Ovary (tissue), 9 donors: ENCODE measurements around the gene GUCY1A1. TPM values are rescaled to one million over a fixed set of nuclear protein-coding genes. Genes with fewer than 3 reads are reported as not detected.

Experiments used
- DNase-seq, 5 donors: peaks; one replicate each; pipeline ENCODE4 v3.0.0-alpha.2; 2019 to 2020
- H3K27ac ChIP-seq, 2 donors: fragments of 200-600 bp; one replicate each; pipeline versions ENCODE4 v1.5.1 to v1.8.0; 2019 to 2022
- H3K27me3 ChIP-seq: fragments of 200-600 bp; one replicate; pipeline ENCODE4 v1.8.0; 2022
- H3K36me3 ChIP-seq: fragments of 200-600 bp; sonication (generic); one replicate; pipeline ENCODE4 v1.5.1; 2019
- H3K4me1 ChIP-seq: one replicate; pipeline ENCODE4 v1.8.1; 2013; ENCODE audit warnings: mild to moderate bottlenecking, moderate library complexity; ENCODE audit not compliant: insufficient read depth
- H3K4me3 ChIP-seq: fragments of 200-600 bp; sonication (generic); one replicate; pipeline ENCODE4 v1.5.1; 2017
- H3K9me3 ChIP-seq, 2 donors: fragments of 200-600 bp in 1 of 2; sonication (generic) in 1 of 2; one replicate each; pipeline versions ENCODE4 v1.5.1 to v1.8.1; 2013 to 2019; ENCODE audit warnings: mild to moderate bottlenecking in 1 of 2, moderate library complexity in 1 of 2
- EP300 ChIP-seq: sonication (generic); formaldehyde crosslinking; IDR thresholded peaks from one replicate; pipeline ENCODE4 v1.6.1; 2017; ENCODE audit warnings: antibody characterized with exemption
- POLR2A ChIP-seq: fragments of 450-650 bp; IDR thresholded peaks from one replicate; pipeline ENCODE4 v1.6.1; 2017; ENCODE audit warnings: antibody characterized with exemption, mild to moderate bottlenecking, moderate library complexity
- WGBS, 3 donors: extraction: QIAGEN DNeasy Blood & Tissue Kit in 1 of 3; methylation state at CpG; one replicate each; pipeline versions ENCODE4 v1.1.5 to v1.1.7; 2013 to 2017; 5-methylcytosine and 5-hydroxymethylcytosine counted together
- intact Hi-C, 4 donors: fragments of 100-400 bp; cut with DNase I; formaldehyde crosslinking; loops; one replicate each; pipeline versions ENCODE4 v1.11.0 to v1.15.1; 2022 to 2023
- polyA plus RNA-seq, 2 donors: library from polyadenylated mRNA; stranded (reverse); fragments of 200-250 nt in 1 of 2; fragments of 350-450 nt in 1 of 2; fragmentation: Illumina TruSeq in 1 of 2; extraction: RNeasy Lipid Tissue Mini Kit (QIAGEN cat#74804) in 1 of 2; gene quantifications; one replicate each; pipeline ENCODE4 v1.2.3, GENCODE V29; 2013 to 2014
- total RNA-seq, 7 donors: library from RNA; depleted of rRNA in 2 of 7; stranded (reverse); fragments of >200 nt in 2 of 7; fragmentation: NEBNext Ultra II Directional in 3 of 7; extraction: Animal tissue kit (Norgen Biotek cat#: 25700) in 3 of 7; gene quantifications; one replicate each; pipeline versions ENCODE4 v1.1.0 to v1.2.4, GENCODE V29; 2016 to 2023
- TF ChIP-seq, protein P1 (sequence below), 3 donors: fragments of 450-650 bp in 2 of 3; fragments of 200-600 bp in 1 of 3; IDR thresholded peaks; one replicate each; pipeline versions ENCODE4 v1.5.1 to v1.8.0; 2016 to 2022; ENCODE audit warnings: antibody characterized with exemption in 3 of 3, mild to moderate bottlenecking in 1 of 3
- donor health status: DM: no; HTN: no; CAD: no; lungs with moderate emphysema.
- donor health status: DM: no; HTN: no; CAD: no.
- donor health status: Bipolar disorder and iron deficiency.
- donor health status: DM: yes; HTN: yes; CAD: no.
- donor health status: DM: no; HTN: no; CAD: no.
- donor health status: DM: yes; HTN: yes; CAD: no.

The GUCY1A1 gene
- total and polyA plus RNA-seq, 9 donors = 3.0 to 26.9 (median 6.4) TPM

DNA sequence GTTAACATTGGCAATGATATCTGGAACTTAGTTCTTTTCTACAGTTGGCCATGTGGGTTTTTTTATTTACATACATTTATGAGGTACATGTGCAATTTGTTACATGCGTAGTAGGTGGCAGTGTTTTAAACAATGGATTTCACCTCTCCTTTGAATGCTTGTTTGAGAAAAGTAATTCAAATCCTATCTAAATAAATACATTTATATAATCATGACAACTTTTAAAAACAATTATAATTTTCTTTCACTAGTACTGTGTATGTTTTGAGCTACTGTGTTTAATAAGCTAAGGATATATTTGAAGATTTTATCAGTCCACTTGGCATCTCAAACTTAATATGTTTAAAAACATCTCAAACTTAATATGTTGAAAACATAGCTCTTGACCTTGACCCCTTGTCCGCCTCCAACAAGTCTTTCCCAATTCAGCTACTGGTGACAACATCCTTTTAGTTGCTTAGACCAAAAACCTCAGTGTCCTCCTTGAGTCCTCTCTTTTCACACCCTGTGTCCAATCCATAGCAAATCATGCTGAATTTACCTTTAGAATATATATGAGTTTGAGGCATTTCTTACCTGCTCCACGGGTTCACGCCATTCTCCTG, 106.7 kb downstream of the GUCY1A1 start:
- no peak overlapping the region for H3K27ac ChIP-seq
- no peak for TF ChIP-seq POLR2A
- TF ChIP-seq EP300 = no peak
- TF ChIP-seq, protein P1, sequence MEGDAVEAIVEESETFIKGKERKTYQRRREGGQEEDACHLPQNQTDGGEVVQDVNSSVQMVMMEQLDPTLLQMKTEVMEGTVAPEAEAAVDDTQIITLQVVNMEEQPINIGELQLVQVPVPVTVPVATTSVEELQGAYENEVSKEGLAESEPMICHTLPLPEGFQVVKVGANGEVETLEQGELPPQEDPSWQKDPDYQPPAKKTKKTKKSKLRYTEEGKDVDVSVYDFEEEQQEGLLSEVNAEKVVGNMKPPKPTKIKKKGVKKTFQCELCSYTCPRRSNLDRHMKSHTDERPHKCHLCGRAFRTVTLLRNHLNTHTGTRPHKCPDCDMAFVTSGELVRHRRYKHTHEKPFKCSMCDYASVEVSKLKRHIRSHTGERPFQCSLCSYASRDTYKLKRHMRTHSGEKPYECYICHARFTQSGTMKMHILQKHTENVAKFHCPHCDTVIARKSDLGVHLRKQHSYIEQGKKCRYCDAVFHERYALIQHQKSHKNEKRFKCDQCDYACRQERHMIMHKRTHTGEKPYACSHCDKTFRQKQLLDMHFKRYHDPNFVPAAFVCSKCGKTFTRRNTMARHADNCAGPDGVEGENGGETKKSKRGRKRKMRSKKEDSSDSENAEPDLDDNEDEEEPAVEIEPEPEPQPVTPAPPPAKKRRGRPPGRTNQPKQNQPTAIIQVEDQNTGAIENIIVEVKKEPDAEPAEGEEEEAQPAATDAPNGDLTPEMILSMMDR (IDR thresholded peaks at IDR 0.05) = no peak
- no peaks in the 10 kb centered on the region for H3K4me1 ChIP-seq
- intact Hi-C loops = no loop called here
- no peak overlapping the region for H3K4me3 ChIP-seq
- H3K36me3 ChIP-seq = no peaks in the 10 kb centered on the region
- no peaks in the 10 kb centered on the region for H3K27me3 ChIP-seq
- no peaks in the 10 kb centered on the region for H3K9me3 ChIP-seq
- DNase-seq = no peak
- 75 to 85% (median 81%) methylated on average over 4 of the region's 4 CpGs for WGBS, 3 donors

DNA sequence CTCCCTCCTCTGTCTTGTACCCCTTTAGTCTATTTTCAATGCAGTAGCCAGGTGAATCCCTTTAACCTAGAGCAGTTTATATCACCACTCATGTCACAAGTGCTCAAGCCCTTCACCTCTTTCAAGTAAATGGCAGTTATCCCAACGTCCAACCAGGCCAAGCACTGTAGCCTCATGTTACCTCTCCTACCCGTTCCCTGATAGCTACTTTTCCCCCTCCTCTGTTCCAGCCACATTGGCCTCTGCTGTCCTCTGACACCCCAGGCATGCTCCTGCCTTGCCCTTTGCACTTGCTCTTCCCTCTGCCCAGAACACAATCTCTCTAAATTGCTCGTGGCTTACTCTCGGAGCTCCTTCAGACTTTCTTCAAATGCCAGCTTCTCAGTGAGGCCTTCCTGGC, 107.4 kb downstream of the GUCY1A1 start:
- DNase-seq = no peak
- H3K9me3 ChIP-seq = no peaks in the 10 kb centered on the region
- WGBS, 3 donors = 76 to 82% (median 81%) methylated on average over 4 of the region's 4 CpGs
- H3K4me3 ChIP-seq = no peak overlapping the region
- H3K36me3 ChIP-seq = no peaks in the 10 kb centered on the region
- no peaks in the 10 kb centered on the region for H3K4me1 ChIP-seq
- TF ChIP-seq EP300 = no peak
- TF ChIP-seq, protein P1 (IDR thresholded peaks at IDR 0.05) = no peak
- no peak for TF ChIP-seq POLR2A
- intact Hi-C loops = no loop called here
- H3K27ac ChIP-seq = no peak overlapping the region
- H3K27me3 ChIP-seq = no peaks in the 10 kb centered on the region

DNA sequence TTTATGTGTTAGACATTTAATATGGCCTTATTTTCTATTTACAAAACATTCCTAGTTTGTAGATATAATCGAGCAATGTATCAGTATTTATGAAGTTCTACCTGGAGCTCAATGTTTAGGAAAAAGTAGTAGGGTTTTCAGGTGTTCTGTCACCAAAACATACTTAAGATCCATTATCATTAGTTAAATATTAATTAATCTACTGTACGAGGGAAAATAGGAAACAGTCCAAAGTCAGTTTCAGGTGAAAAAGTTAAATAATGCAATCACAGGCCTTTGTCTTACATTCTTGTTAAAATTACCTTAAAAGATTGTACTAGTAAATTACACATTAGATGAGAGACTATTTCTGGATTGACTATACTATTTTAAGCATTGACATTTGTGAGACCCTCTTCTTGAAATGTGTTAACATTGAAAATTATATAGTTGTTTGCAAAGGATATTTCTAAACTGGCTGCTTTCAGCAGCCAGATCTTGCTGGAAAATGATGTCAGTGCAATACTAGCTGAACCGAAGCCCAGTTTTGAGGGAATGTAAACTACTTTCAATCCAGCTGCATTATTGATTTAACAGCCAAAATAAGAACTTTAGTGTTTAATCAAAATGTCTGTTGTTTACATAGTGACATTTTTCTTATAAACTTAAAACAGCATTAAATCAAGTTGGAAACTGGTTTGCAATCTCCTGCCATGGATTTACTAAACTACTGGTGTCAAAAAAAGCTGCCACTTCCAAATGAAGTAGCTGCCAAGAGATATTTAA, 111.5 kb downstream of the GUCY1A1 start:
- TF ChIP-seq EP300 = no peak
- TF ChIP-seq, protein P1 (IDR thresholded peaks at IDR 0.05) = no peak
- no peak for TF ChIP-seq POLR2A
- 18 to 29% (median 20%) methylated on average over 3 of the region's 3 CpGs for WGBS, 3 donors
- no peaks in the 10 kb centered on the region for H3K36me3 ChIP-seq
- no peaks in the 10 kb centered on the region for H3K9me3 ChIP-seq
- intact Hi-C loops = no loop called here
- H3K4me3 ChIP-seq = no peak overlapping the region
- H3K4me1 ChIP-seq = no peaks in the 10 kb centered on the region
- no peaks in the 10 kb centered on the region for H3K27me3 ChIP-seq
- H3K27ac ChIP-seq = no peak overlapping the region
- no peak for DNase-seq

GRCh38 chr4:155780775-155781174, 114.1 kb downstream of the GUCY1A1 start:
- intact Hi-C loops = loop anchor here in 1 of 4 donors (10.0 kb wide), 1 partner anchor 336 kb away; no protein-coding TSS in a partner anchor
- TF ChIP-seq EP300 (no peak), POLR2A (no peak)
- TF ChIP-seq, protein P1 (IDR thresholded peaks at IDR 0.05) = no peak
- no peak for DNase-seq
- H3K9me3 ChIP-seq = no peaks in the 10 kb centered on the region
- H3K4me3 ChIP-seq = no peak overlapping the region
- no peaks in the 10 kb centered on the region for H3K36me3 ChIP-seq
- no peaks in the 10 kb centered on the region for H3K27me3 ChIP-seq
- no peaks in the 10 kb centered on the region for H3K4me1 ChIP-seq
- WGBS, 3 donors = 12 to 40% (median 18%) methylated on average over 1 of the region's 1 CpG
- H3K27ac ChIP-seq = no peak overlapping the region
